Endodermal cell (in vitro differentiated cells): ENCODE data around the gene CENPN. TPM values are rescaled to one million over a fixed set of nuclear protein-coding genes. Genes with fewer than 3 reads are reported as not detected.

Experiments
- DNase-seq: peaks from one replicate; pipeline ENCODE4 v3.0.0-alpha.2; 2017
- H3K27ac ChIP-seq: 2 replicates; pipeline ENCODE4 v1.5.1; 2013; ENCODE audit warnings: mild to moderate bottlenecking, low read depth, low read length, moderate library complexity
- H3K27me3 ChIP-seq: 2 replicates; pipeline ENCODE4 v1.6.1; 2013; ENCODE audit warnings: mild to moderate bottlenecking, low read length, moderate library complexity; ENCODE audit not compliant: insufficient read depth, control insufficient read depth, poor library complexity, severe bottlenecking
- H3K36me3 ChIP-seq: 2 replicates; pipeline ENCODE4 v1.7.0; 2013; ENCODE audit warnings: mild to moderate bottlenecking, low read length, moderate library complexity; ENCODE audit not compliant: control insufficient read depth, insufficient read depth
- H3K4me1 ChIP-seq: one replicate; pipeline ENCODE4 v1.7.0; 2013; ENCODE audit warnings: low read length; ENCODE audit not compliant: control insufficient read depth, insufficient read depth
- H3K4me3 ChIP-seq: 2 replicates; pipeline ENCODE4 v1.5.1; 2013; ENCODE audit warnings: mild to moderate bottlenecking, low read length, moderate library complexity
- H3K9ac ChIP-seq: 2 replicates; pipeline ENCODE4 v1.6.1; 2013; ENCODE audit warnings: mild to moderate bottlenecking, low read length, moderate library complexity; ENCODE audit not compliant: poor library complexity, severe bottlenecking; ENCODE audit errors: extremely low read depth
- H3K9me3 ChIP-seq: 2 replicates; pipeline ENCODE4 v1.6.1; 2013; ENCODE audit warnings: mild to moderate bottlenecking, low read length, moderate library complexity; ENCODE audit not compliant: control insufficient read depth
- H3K27ac Mint-ChIP-seq: 2 replicates; pipeline ENCODE4 v1.8.0; 2020; ENCODE audit warnings: mixed read lengths
- H3K27me3 Mint-ChIP-seq: 2 replicates; pipeline ENCODE4 v1.8.0; 2021; ENCODE audit warnings: mild to moderate bottlenecking, mixed read lengths; ENCODE audit not compliant: insufficient read depth
- H3K36me3 Mint-ChIP-seq: 2 replicates; pipeline ENCODE4 v1.8.0; 2020; ENCODE audit warnings: low read depth, mixed read lengths
- H3K4me1 Mint-ChIP-seq: 2 replicates; pipeline ENCODE4 v1.8.0; 2020; ENCODE audit warnings: mixed read lengths
- H3K4me3 Mint-ChIP-seq: 2 replicates; pipeline ENCODE4 v1.8.0; 2020; ENCODE audit warnings: mild to moderate bottlenecking, moderate library complexity, mixed read lengths
- H3K9me3 Mint-ChIP-seq: 2 replicates; pipeline ENCODE4 v1.8.0; 2020; ENCODE audit warnings: mild to moderate bottlenecking, mixed read lengths
- WGBS, 2 experiments: methylation state at CpG; one replicate each; pipeline versions ENCODE4 v1.1.5 to v1.1.7; 2013; ENCODE audit warnings: missing lambda C conversion rate in 2 of 2, mixed read lengths in 1 of 2; ENCODE audit not compliant: insufficient coverage in 1 of 2, insufficient read length in 1 of 2; 5-methylcytosine and 5-hydroxymethylcytosine counted together
- total RNA-seq, 2 donors: library from RNA; stranded (reverse); fragmentation: NEBNext Ultra II Directional in 1 of 2; extraction: Animal tissue kit (Norgen Biotek cat#: 25700) in 1 of 2; gene quantifications; 2 replicates in 1 of 2; 3 replicates in 1 of 2; pipeline ENCODE4 v1.2.1, GENCODE V29; 2021
- TF ChIP-seq, protein P1 (sequence below): fragments of 200-600 bp; sonication (generic); conservative IDR thresholded peaks from 2 replicates; pipeline ENCODE4 v1.5.0; 2021; ENCODE audit warnings: antibody characterized with exemption, mild to moderate bottlenecking

CENPN gene
- total RNA-seq, 2 donors from 2014 or later: 45.1 to 52.8 TPM

DNA sequence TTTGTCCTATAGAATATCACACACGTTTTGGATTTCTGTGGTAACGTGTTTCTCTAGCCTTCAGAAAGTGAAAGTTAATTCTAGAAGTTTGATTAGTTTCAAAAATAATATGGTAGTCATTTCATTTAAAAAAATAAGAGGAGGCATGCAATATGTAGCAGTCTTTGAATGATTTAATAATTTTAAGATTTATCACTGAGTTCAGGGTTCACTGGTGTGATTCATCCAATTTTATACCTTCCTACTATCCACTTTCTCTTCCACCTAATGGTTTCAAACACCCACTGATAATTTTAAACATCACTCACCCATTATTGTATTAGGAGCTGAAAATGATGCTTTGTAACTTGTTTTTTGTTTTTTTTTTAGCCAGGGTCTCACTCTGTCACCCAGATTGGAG, 42.7 kb upstream of the CENPN start:
- H3K9me3 ChIP-seq: peaks cover 12% of the 10 kb centered on the region
- 87 to 95% methylated on average over 2 of the region's 2 CpGs for WGBS, 2 experiments
- H3K36me3 Mint-ChIP-seq: peaks cover 8% of the 10 kb centered on the region
- no peak overlapping the region for H3K27ac Mint-ChIP-seq
- no peaks in the 10 kb centered on the region for H3K4me1 ChIP-seq
- H3K27me3 ChIP-seq: no peaks in the 10 kb centered on the region
- no peak overlapping the region for H3K4me3 ChIP-seq
- no peak overlapping the region for H3K9ac ChIP-seq
- no peak overlapping the region for H3K4me3 Mint-ChIP-seq
- no peaks in the 10 kb centered on the region for H3K36me3 ChIP-seq
- TF ChIP-seq, protein P1, sequence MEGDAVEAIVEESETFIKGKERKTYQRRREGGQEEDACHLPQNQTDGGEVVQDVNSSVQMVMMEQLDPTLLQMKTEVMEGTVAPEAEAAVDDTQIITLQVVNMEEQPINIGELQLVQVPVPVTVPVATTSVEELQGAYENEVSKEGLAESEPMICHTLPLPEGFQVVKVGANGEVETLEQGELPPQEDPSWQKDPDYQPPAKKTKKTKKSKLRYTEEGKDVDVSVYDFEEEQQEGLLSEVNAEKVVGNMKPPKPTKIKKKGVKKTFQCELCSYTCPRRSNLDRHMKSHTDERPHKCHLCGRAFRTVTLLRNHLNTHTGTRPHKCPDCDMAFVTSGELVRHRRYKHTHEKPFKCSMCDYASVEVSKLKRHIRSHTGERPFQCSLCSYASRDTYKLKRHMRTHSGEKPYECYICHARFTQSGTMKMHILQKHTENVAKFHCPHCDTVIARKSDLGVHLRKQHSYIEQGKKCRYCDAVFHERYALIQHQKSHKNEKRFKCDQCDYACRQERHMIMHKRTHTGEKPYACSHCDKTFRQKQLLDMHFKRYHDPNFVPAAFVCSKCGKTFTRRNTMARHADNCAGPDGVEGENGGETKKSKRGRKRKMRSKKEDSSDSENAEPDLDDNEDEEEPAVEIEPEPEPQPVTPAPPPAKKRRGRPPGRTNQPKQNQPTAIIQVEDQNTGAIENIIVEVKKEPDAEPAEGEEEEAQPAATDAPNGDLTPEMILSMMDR: no peak
- peaks cover 3% of the 10 kb centered on the region for H3K27me3 Mint-ChIP-seq
- DNase-seq: no peak
- peaks cover 4% of the 10 kb centered on the region for H3K4me1 Mint-ChIP-seq
- peaks cover 20% of the 10 kb centered on the region for H3K9me3 Mint-ChIP-seq
- no peak overlapping the region for H3K27ac ChIP-seq

DNA sequence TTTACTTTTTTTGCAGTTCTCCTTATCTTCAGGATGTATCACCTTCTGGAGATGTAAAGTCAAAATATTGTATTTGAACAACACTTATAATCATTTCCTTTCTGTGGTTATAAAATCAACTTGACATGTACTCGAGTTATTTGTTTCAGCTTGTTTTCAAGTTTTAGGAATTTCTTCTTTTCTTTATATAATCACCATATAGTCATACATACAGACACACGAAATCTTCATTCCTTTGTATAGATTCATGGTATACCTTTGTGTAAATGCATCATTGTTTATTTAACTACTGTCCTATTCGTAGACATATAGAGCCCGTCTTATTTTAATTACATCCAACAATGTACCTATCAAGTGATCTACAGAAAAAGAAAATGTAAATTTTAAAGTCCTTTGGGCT, 40.4 kb upstream of the CENPN start:
- Mint-ChIP-seq H3K27me3 (no peaks in the 10 kb centered on the region), H3K4me1 (peaks cover 4% of the 10 kb centered on the region), H3K27ac (no peak overlapping the region), H3K9me3 (peaks cover 2% of the 10 kb centered on the region), H3K36me3 (peaks cover 8% of the 10 kb centered on the region), H3K4me3 (no peak overlapping the region)
- no peak overlapping the region for H3K9ac ChIP-seq
- no peaks in the 10 kb centered on the region for H3K4me1 ChIP-seq
- 90% methylated on average over 4 of the region's 4 CpGs; no CpG with 5 or more reads in 1 of the 2 experiments for WGBS, 2 experiments
- no peak for DNase-seq
- H3K9me3 ChIP-seq: no peaks in the 10 kb centered on the region
- no peak overlapping the region for H3K4me3 ChIP-seq
- peaks cover under 1% of the 10 kb centered on the region for H3K36me3 ChIP-seq
- no peak overlapping the region for H3K27ac ChIP-seq
- TF ChIP-seq, protein P1: no peak
- no peaks in the 10 kb centered on the region for H3K27me3 ChIP-seq

DNA sequence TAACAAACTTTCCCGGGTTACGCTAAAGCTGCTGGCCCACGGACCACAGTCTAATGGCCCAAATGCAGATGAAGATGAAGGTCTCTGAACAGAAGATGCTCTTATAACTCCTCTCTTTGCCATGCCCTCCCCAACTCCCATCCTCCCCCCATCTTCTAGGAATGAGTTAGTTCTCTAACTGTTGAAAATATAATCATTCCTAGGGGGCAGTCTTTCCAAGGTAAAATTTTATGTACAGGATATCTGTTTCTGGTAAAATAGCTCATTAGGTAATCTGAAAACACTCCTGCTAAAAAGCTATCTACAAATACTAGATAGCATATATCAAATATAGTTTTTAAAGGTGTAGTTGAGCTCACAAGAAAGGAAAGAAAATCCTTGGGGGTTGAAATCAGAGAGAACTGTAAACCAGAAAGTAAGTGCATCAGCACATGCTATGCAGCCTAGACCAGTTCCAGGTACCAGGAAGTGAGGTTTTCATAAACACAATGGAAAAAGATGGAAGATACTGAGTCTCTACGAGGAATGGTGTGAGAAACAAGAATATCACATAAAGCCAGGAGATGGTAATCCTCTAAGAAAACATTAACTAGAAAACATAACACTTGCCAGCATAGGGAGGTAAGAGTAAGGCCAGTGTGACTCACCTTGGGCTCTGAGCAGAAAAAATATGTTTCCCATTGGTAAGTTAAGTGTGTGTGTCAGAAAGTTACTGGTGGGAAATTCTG, 38.5 kb upstream of the CENPN start:
- Histone ChIP-seq H3K9me3 (no peaks in the 10 kb centered on the region), H3K27me3 (no peaks in the 10 kb centered on the region), H3K36me3 (peaks cover 6% of the 10 kb centered on the region), H3K4me1 (no peaks in the 10 kb centered on the region), H3K4me3 (no peak overlapping the region), H3K9ac (no peak overlapping the region), H3K27ac (no peak overlapping the region)
- H3K9me3 Mint-ChIP-seq: peaks cover 2% of the 10 kb centered on the region
- peaks cover 8% of the 10 kb centered on the region for H3K36me3 Mint-ChIP-seq
- H3K4me1 Mint-ChIP-seq: peaks cover 4% of the 10 kb centered on the region
- no peak overlapping the region for H3K27ac Mint-ChIP-seq
- no peaks in the 10 kb centered on the region for H3K27me3 Mint-ChIP-seq
- no peak overlapping the region for H3K4me3 Mint-ChIP-seq
- DNase-seq: no peak
- 88 to 90% methylated on average over 4 of the region's 4 CpGs for WGBS, 2 experiments
- TF ChIP-seq, protein P1: no peak
